Hepatocyte (in vitro differentiated cells): Measurements from ENCODE around the gene RSPRY1.

Experiments used
- CTCF ChIP-seq: fragments of 200-600 bp; sonication (generic); IDR thresholded peaks from 2 replicates; pipeline ENCODE4 v1.5.1; 2016; ENCODE audit warnings: antibody characterized with exemption, mild to moderate bottlenecking; ENCODE audit not compliant: poor library complexity
- EZH2 ChIP-seq: fragments of 200-600 bp; sonication (generic); IDR thresholded peaks from 2 replicates; pipeline ENCODE4 v1.6.1; 2016; ENCODE audit warnings: antibody characterized with exemption, mild to moderate bottlenecking, borderline replicate concordance
- EZH2phosphoT487 ChIP-seq: fragments of 200-600 bp; sonication (generic); IDR thresholded peaks from one replicate; pipeline ENCODE4 v1.6.1; 2018; ENCODE audit warnings: antibody characterized with exemption, mild to moderate bottlenecking, low read depth, moderate library complexity; ENCODE audit not compliant: unreplicated experiment, severe bottlenecking

- no peak for TF ChIP-seq CTCF
- no peak for TF ChIP-seq EZH2
- no peak for TF ChIP-seq EZH2phosphoT487
Observed at GRCh38 chr16:57137043-57137442, 49.1 kb upstream of the RSPRY1 start.
